Glutamatergic neuron (in vitro differentiated cells): ENCODE measurements around the gene TRAF2. TPM values are rescaled to one million over a fixed set of nuclear protein-coding genes. Genes with fewer than 3 reads are reported as not detected.

Experiments used
- DNase-seq: peaks from one replicate; pipeline ENCODE4 v3.0.0; 2022
- H3K27ac Mint-ChIP-seq: one replicate; pipeline ENCODE4 v1.8.0; 2020; ENCODE audit warnings: mild to moderate bottlenecking, mixed read lengths, inconsistent platforms; ENCODE audit not compliant: unreplicated experiment
- H3K27me3 Mint-ChIP-seq: one replicate; pipeline ENCODE4 v1.8.0; 2020; ENCODE audit warnings: mild to moderate bottlenecking, moderate library complexity, mixed read lengths, inconsistent platforms; ENCODE audit not compliant: unreplicated experiment
- H3K36me3 Mint-ChIP-seq: one replicate; pipeline ENCODE4 v1.8.0; 2020; ENCODE audit warnings: mild to moderate bottlenecking, mixed read lengths, inconsistent platforms; ENCODE audit not compliant: unreplicated experiment
- H3K4me1 Mint-ChIP-seq: one replicate; pipeline ENCODE4 v1.8.0; 2020; ENCODE audit warnings: mild to moderate bottlenecking, low read depth, mixed read lengths, inconsistent platforms; ENCODE audit not compliant: unreplicated experiment
- H3K4me3 Mint-ChIP-seq: one replicate; pipeline ENCODE4 v1.8.0; 2020; ENCODE audit warnings: mild to moderate bottlenecking, mixed read lengths, inconsistent platforms; ENCODE audit not compliant: unreplicated experiment
- H3K9me3 Mint-ChIP-seq: one replicate; pipeline ENCODE4 v1.8.0; 2020; ENCODE audit warnings: mild to moderate bottlenecking, moderate library complexity, mixed read lengths, inconsistent platforms; ENCODE audit not compliant: unreplicated experiment
- CTCF ChIP-seq: fragments of 200-600 bp; sonication (generic); IDR thresholded peaks from one replicate; pipeline ENCODE4 v1.5.0; 2021; ENCODE audit not compliant: partially characterized antibody, unreplicated experiment
- total RNA-seq: library from RNA; stranded (reverse); fragmentation: NEBNext Ultra II Directional; extraction: Animal tissue kit (Norgen Biotek cat#: 25700); gene quantifications from one replicate; pipeline ENCODE4 v1.2.1, GENCODE V29; 2021; ENCODE audit not compliant: unreplicated experiment

Gene TRAF2
- total RNA-seq, 1 donor from 2014 or later = 27.3 TPM

DNA sequence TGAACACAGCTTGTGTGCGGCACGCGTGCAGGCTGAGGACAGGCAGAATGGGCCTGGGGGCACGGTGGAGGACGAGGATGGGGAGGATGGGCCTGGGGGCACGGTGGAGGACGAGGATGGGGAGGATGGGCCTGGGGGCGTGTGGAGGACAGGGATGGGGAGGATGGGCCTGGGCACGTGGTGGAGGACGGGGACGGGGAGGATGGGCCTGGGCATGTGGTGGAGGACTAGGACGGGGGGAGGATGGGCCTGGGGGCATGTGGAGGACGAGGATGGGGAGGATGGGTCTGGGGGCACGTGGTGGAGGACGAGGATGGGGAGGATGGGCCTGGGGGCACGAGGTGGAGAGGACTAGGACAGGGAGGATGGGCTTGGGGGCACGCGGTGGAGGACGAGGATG lies 36.2 kb downstream of the TRAF2 start:
- DNase-seq = no peak
- Mint-ChIP-seq H3K4me3 (no peak overlapping the region), H3K9me3 (peaks cover 6% of the 10 kb centered on the region), H3K4me1 (peaks cover 5% of the 10 kb centered on the region), H3K36me3 (no peaks in the 10 kb centered on the region), H3K27ac (no peak overlapping the region), H3K27me3 (peaks cover 4% of the 10 kb centered on the region)
- TF ChIP-seq CTCF = no peak

DNA sequence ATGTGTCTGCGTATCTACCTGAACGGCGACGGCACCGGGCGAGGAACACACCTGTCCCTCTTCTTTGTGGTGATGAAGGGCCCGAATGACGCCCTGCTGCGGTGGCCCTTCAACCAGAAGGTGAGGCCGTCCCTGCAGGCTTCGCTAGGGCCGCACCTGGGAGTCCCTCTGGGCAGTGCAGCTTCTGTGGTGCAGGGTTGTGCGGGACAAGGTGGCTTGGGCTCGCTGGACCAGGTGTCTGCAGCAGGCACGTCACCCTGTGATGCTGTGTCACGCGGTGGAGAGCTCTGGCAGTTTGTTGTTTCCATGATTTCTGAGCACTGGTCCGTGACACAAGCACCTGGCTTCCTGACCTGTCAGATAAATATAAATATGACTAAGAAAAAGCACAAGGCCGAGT lies 37.6 kb downstream of the TRAF2 start:
- Mint-ChIP-seq H3K36me3 (no peaks in the 10 kb centered on the region), H3K4me3 (no peak overlapping the region), H3K27ac (no peak overlapping the region), H3K9me3 (peaks cover 4% of the 10 kb centered on the region), H3K27me3 (peaks cover 3% of the 10 kb centered on the region), H3K4me1 (peaks cover 10% of the 10 kb centered on the region)
- TF ChIP-seq CTCF = no peak
- no peak for DNase-seq

GRCh38 chr9:136925414-136926153 lies 39.3 kb downstream of the TRAF2 start:
- DNase-seq = no peak
- H3K36me3 Mint-ChIP-seq = no peaks in the 10 kb centered on the region
- peaks cover 4% of the 10 kb centered on the region for H3K27me3 Mint-ChIP-seq
- peaks cover 2% of the 10 kb centered on the region for H3K9me3 Mint-ChIP-seq
- H3K4me1 Mint-ChIP-seq = peaks cover 10% of the 10 kb centered on the region
- H3K4me3 Mint-ChIP-seq = no peak overlapping the region
- TF ChIP-seq CTCF = no peak
- no peak overlapping the region for H3K27ac Mint-ChIP-seq

DNA sequence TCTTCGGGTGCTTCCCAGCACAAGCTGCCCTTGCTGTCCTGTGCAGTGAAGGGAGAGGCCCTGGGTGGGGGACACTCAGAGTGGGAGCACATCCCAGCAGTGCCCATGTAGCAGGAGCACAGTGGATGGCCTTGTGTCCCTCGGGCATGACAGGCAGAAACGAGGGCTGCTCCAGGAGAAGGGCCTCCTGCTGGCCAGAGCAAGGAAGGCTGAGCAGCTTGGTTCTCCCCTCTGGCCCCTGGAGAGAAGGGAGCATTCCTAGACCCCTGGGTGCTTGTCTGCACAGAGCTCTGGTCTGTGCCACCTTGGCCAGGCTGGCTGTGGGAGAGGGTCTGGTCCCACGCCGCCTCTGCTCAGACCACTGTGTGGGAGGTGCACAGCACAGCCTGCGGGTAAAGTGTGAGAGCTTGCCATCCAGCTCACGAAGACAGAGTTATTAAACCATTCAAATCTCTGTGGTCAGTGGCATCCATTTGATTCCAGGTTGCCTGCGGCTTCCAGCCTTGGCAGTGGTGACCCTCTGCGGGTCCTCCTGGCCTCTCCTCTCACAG lies 39.9 kb downstream of the TRAF2 start:
- no peak overlapping the region for H3K27ac Mint-ChIP-seq
- TF ChIP-seq CTCF = no peak
- peaks cover 10% of the 10 kb centered on the region for H3K4me1 Mint-ChIP-seq
- no peak overlapping the region for H3K4me3 Mint-ChIP-seq
- peaks cover 4% of the 10 kb centered on the region for H3K27me3 Mint-ChIP-seq
- no peaks in the 10 kb centered on the region for H3K36me3 Mint-ChIP-seq
- peaks cover 2% of the 10 kb centered on the region for H3K9me3 Mint-ChIP-seq
- DNase-seq = no peak

- no peak for TF ChIP-seq CTCF
- Mint-ChIP-seq H3K36me3 (no peaks in the 10 kb centered on the region), H3K4me3 (no peak overlapping the region), H3K27me3 (peaks cover 4% of the 10 kb centered on the region), H3K9me3 (peaks cover 2% of the 10 kb centered on the region), H3K4me1 (peaks cover 10% of the 10 kb centered on the region), H3K27ac (no peak overlapping the region)
- DNase-seq = no peak
Measured at GRCh38 chr9:136926749-136927148, 40.4 kb downstream of the TRAF2 start.
